Heart left ventricle (tissue), 16 donors: Measurements from ENCODE around the gene SLC7A10. TPM values are rescaled to one million over a fixed set of nuclear protein-coding genes. Genes with fewer than 3 reads are reported as not detected.

Source experiments
- ATAC-seq, 4 donors: fragments of 200-7000 bp; cut with Tn5 transposase; one replicate each; pipeline ENCODE4 v1.9.1; 2020 to 2022; ENCODE audit warnings: moderate library complexity in 4 of 4, mild to moderate bottlenecking in 3 of 4, moderate number of reproducible peaks in 1 of 4
- DNase-seq, 5 donors: peaks; one replicate each; pipeline ENCODE4 v3.0.0-alpha.2; 2020
- H3K27ac ChIP-seq, 12 donors: fragments of 200-600 bp; sonication (generic) in 4 of 12; one replicate each; pipeline versions ENCODE4 v1.5.0 to v1.8.0; 2016 to 2022; ENCODE audit warnings: mild to moderate bottlenecking in 2 of 12
- H3K27me3 ChIP-seq, 9 donors: fragments of 200-600 bp; sonication (generic) in 2 of 9; one replicate each; pipeline versions ENCODE4 v1.5.1 to v1.8.0; 2016 to 2022; ENCODE audit warnings: mild to moderate bottlenecking in 3 of 9
- H3K36me3 ChIP-seq, 9 donors: fragments of 200-600 bp; sonication (generic) in 2 of 9; one replicate each; pipeline versions ENCODE4 v1.5.0 to v1.8.0; 2018 to 2022; ENCODE audit warnings: mild to moderate bottlenecking in 2 of 9
- H3K4me1 ChIP-seq, 12 donors: fragments of 200-600 bp; sonication (generic) in 4 of 12; one replicate each; pipeline versions ENCODE4 v1.5.0 to v1.8.0; 2016 to 2022; ENCODE audit warnings: mild to moderate bottlenecking in 3 of 12
- H3K4me3 ChIP-seq, 12 donors: fragments of 200-600 bp; sonication (generic) in 4 of 12; one replicate each; pipeline versions ENCODE4 v1.5.0 to v1.8.0; 2017 to 2022; ENCODE audit warnings: mild to moderate bottlenecking in 9 of 12, moderate library complexity in 4 of 12
- H3K9me3 ChIP-seq, 12 donors: fragments of 200-600 bp; sonication (generic) in 4 of 12; one replicate each; pipeline versions ENCODE4 v1.5.0 to v1.8.0; 2016 to 2022; ENCODE audit warnings: mild to moderate bottlenecking in 1 of 12
- POLR2A ChIP-seq, 2 donors: fragments of 450-650 bp; IDR thresholded peaks; one replicate each; pipeline ENCODE4 v1.6.1; 2017; ENCODE audit warnings: antibody characterized with exemption in 2 of 2, mild to moderate bottlenecking in 2 of 2, moderate library complexity in 2 of 2
- WGBS, 4 donors: extraction: QIAGEN DNeasy Blood & Tissue Kit in 2 of 4; methylation state at CpG; one replicate each; pipeline versions ENCODE4 v1.1.5 to v1.1.7; 2013 to 2018; 5-methylcytosine and 5-hydroxymethylcytosine counted together
- intact Hi-C, 10 donors: fragments of 100-400 bp; cut with DNase I; formaldehyde crosslinking; loops; one replicate each; pipeline versions ENCODE4 v1.11.1 to v1.14.2; 2022
- polyA plus RNA-seq, 2 donors: library from polyadenylated mRNA; stranded (reverse); fragments of 200-250 nt; gene quantifications; one replicate each; pipeline ENCODE4 v1.2.3, GENCODE V29; 2013
- total RNA-seq, 9 donors: library from RNA; depleted of rRNA in 2 of 9; stranded (reverse); fragments of >200 nt in 2 of 9; fragmentation: NEBNext Ultra II Directional in 3 of 9; extraction: Animal tissue kit (Norgen Biotek cat#: 25700) in 3 of 9; gene quantifications; one replicate each; pipeline versions ENCODE4 v1.1.0 to v1.2.4, GENCODE V29; 2016 to 2023
- TF ChIP-seq, protein P1 (sequence below), 12 donors: fragments of 200-600 bp; sonication (generic) in 4 of 12; IDR thresholded peaks; one replicate each; pipeline versions ENCODE4 v1.5.0 to v1.8.0; 2018 to 2022; ENCODE audit warnings: antibody characterized with exemption in 12 of 12, mild to moderate bottlenecking in 5 of 12
- donor health status: ischemic (EF 13 %, LVEDD 7.1; RV severe dilation, severe dysfunction).
- donor health status: healthy with polysubstance abuse.
- donor health status: DM: no; HTN: yes; CAD: no.
- donor health status: DM: no; HTN: no; CAD: no.
- donor health status: ischemic (EF 25% LVEDD 6.9; RV normal size, moderate dysfunction).
- donor health status: ischemic (EF 25% LVEDD 5.7; RV mildly dilated, moderate dysfunction).
- donor health status: healthy.
- donor health status: DM: yes; HTN: yes; CAD: no.
- donor health status: ischemic (EF 35%, LVEDD 5.7; RV mildly dilated, moderate dysfunction).
- donor health status: nonischemic (EF 11% LVEDD 7.7; RV severe dilation, severe dysfunction).
- donor health status: DM: yes; HTN: yes; CAD: no.
- donor health status: PGD.
- donor health status: ischemic (EF 29% LVEDD 5.4; RV normal size, mild dysfunction).
- donor health status: nonischemic (EF 23%, LVEDD 6.1; RV moderate dilation, normal function).

Gene SLC7A10
- total and polyA plus RNA-seq, 11 donors = 0.11 to 2.3 (median 0.34) TPM; not detected in 5

DNA sequence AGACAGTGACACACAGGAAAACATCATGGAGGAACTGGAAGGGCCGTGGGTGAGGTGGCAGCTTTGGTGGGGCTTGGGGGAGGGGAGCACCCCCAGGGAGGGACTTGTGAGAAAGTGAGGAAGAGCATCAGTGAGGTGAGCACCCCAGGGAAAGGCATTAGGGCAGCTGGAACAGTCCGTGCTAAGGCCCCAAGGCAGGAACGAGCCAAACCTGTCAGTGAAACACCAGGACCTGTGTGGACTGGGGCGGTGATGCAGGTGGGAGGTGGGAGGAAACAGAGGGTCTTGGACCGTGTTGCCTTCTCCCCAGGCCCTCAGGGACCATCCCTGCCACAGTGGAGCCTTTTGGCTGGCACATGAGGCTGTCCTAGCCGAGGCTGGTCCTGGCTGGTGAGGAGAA, 17.3 kb upstream of the SLC7A10 start:
- H3K9me3 ChIP-seq = peaks cover 0 to 10% (median 5%) of the 10 kb centered on the region in 12 donors
- intact Hi-C loops = loop anchor here in 2 of 10 donors (2.0 to 10.0 kb wide), 2 partner anchors 164 to 522 kb away; no protein-coding TSS in a partner anchor
- no peaks in the 10 kb centered on the region for H3K36me3 ChIP-seq
- TF ChIP-seq POLR2A (IDR thresholded peaks at IDR 0.05) = no peak
- TF ChIP-seq, protein P1, sequence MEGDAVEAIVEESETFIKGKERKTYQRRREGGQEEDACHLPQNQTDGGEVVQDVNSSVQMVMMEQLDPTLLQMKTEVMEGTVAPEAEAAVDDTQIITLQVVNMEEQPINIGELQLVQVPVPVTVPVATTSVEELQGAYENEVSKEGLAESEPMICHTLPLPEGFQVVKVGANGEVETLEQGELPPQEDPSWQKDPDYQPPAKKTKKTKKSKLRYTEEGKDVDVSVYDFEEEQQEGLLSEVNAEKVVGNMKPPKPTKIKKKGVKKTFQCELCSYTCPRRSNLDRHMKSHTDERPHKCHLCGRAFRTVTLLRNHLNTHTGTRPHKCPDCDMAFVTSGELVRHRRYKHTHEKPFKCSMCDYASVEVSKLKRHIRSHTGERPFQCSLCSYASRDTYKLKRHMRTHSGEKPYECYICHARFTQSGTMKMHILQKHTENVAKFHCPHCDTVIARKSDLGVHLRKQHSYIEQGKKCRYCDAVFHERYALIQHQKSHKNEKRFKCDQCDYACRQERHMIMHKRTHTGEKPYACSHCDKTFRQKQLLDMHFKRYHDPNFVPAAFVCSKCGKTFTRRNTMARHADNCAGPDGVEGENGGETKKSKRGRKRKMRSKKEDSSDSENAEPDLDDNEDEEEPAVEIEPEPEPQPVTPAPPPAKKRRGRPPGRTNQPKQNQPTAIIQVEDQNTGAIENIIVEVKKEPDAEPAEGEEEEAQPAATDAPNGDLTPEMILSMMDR (IDR thresholded peaks at IDR 0.05) = no peak
- H3K27me3 ChIP-seq = peaks cover 0 to 17% (median 0%) of the 10 kb centered on the region in 9 donors
- 65 to 82% (median 72%) methylated on average over 6 of the region's 6 CpGs for WGBS, 4 donors
- ATAC-seq (no peak), DNase-seq (peak in 2 of 5 donors; percentile 9 to 32)
- peaks cover 0 to 8% (median 2%) of the 10 kb centered on the region in 12 donors for H3K4me1 ChIP-seq
- no peak overlapping the region for H3K4me3 ChIP-seq
- H3K27ac ChIP-seq = no peak overlapping the region

DNA sequence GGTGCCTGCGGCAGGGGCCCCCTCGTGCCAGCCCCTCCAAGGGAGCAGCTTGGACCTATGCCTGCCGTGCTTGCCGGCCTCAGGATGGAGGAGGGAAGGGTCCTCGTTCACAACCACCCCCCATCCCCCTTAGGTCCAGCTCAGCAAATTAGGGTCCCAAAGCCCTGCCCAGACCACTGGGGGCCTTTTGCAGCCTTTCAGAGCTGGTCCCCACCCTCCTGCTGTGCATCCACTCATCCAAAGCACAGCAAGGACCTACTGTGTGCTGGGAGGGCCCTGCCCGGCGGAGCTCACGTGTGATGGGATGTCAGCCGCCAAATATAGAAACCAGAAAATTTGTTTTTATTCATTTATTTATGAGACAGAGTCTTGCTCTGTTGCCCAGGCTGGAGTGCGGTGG, 16.5 kb upstream of the SLC7A10 start:
- peaks cover 0 to 17% (median 0%) of the 10 kb centered on the region in 9 donors for H3K27me3 ChIP-seq
- TF ChIP-seq POLR2A (IDR thresholded peaks at IDR 0.05) = no peak
- TF ChIP-seq, protein P1 (IDR thresholded peaks at IDR 0.05) = no peak
- DNase-seq (peak in 1 of 5 donors; percentile 30), ATAC-seq (no peak)
- WGBS, 4 donors = 65 to 74% (median 74%) methylated on average over 6 to 10 of the region's 10 CpGs
- intact Hi-C loops = loop anchor here in 2 of 10 donors (2.0 to 10.0 kb wide), 2 partner anchors 165 to 523 kb away; no protein-coding TSS in a partner anchor
- H3K36me3 ChIP-seq = no peaks in the 10 kb centered on the region
- peaks cover 0 to 8% (median 2%) of the 10 kb centered on the region in 12 donors for H3K4me1 ChIP-seq
- H3K4me3 ChIP-seq = no peak overlapping the region
- H3K9me3 ChIP-seq = peaks cover 0 to 10% (median 5%) of the 10 kb centered on the region in 12 donors
- no peak overlapping the region for H3K27ac ChIP-seq

DNA sequence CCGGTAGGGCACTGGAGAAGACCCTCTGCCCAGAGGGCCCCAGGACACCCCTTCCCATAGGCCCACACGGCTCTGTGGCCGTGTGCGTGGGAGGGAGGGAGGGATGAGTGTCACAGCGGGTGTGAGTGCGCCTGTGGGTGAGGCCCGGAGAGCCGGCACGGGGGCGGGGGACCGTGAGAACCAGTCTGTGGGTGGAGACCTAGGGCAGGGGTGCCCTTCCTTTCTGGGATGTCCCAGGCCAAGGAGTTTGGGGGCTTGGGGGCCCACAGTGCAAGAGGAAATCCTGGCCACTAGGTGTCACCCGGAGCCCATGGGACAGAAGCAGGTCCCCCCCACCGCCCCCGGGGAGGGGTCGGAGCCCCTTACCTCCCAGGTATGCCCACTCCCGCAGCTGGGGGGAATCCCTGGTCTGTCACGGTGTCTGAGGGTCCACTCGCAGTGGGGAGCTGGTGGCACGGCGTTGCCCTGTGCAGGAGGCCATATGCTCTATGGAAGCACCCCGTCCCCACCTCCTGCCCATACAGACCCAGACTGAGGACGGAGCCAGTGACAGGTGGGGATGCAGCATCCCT, 16.0 kb upstream of the SLC7A10 start:
- peak in 3 of 4 donors; percentile 51 to 67 (median 58) for ATAC-seq
- peak in 2 of 5 donors; percentile 27 to 69 for DNase-seq
- Histone ChIP-seq H3K27me3 (peaks cover 0 to 17% (median 0%) of the 10 kb centered on the region in 9 donors), H3K27ac (no peak overlapping the region), H3K9me3 (peaks cover 0 to 10% (median 5%) of the 10 kb centered on the region in 12 donors), H3K4me1 (peaks cover 0 to 8% (median 2%) of the 10 kb centered on the region in 12 donors), H3K4me3 (no peak overlapping the region), H3K36me3 (no peaks in the 10 kb centered on the region)
- TF ChIP-seq, protein P1 (IDR thresholded peaks at IDR 0.05) = peak; percentile 56 to 80 (median 72)
- no peak for TF ChIP-seq POLR2A (IDR thresholded peaks at IDR 0.05)
- intact Hi-C loops = loop anchor here in 5 of 10 donors (1.0 to 10.0 kb wide), 3 partner anchors 165 to 523 kb away; no protein-coding TSS in a partner anchor
- WGBS, 4 donors = 15 to 24% (median 21%) methylated on average over 10 to 22 of the region's 22 CpGs

DNA sequence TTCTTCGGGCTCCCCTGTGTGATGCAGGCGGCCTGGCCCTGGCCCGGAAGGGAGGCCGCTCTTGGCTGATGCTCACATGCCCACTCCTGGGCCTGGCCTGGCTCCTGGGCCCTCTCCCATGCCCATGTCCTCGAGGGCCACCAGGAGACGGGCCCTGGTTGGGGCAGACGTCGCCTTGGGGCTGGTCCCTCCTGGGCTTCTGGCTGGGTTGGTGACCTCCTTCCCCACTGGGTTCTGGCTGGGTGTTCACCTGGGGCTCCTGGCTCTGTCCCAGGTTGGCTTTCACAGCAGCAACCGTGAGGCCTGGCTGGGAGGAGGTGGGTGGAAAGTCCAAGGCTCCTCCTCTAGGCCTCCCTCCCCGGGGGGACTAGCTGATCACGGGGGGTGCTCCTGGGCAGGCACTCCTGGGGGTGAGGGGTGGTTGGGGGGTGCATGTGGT, 15.5 kb upstream of the SLC7A10 start:
- Histone ChIP-seq H3K27ac (no peak overlapping the region), H3K27me3 (peaks cover 0 to 17% (median 0%) of the 10 kb centered on the region in 9 donors), H3K36me3 (no peaks in the 10 kb centered on the region), H3K4me3 (no peak overlapping the region), H3K9me3 (peaks cover 0 to 9% (median 5%) of the 10 kb centered on the region in 12 donors), H3K4me1 (peaks cover 0 to 8% (median 2%) of the 10 kb centered on the region in 12 donors)
- peak in 1 of 4 donors; percentile 25 for ATAC-seq
- WGBS, 4 donors = 70 to 95% (median 71%) methylated on average over 4 to 11 of the region's 11 CpGs
- peak in 1 of 5 donors; percentile 56 for DNase-seq
- TF ChIP-seq POLR2A (IDR thresholded peaks at IDR 0.05) = no peak
- TF ChIP-seq, protein P1 (IDR thresholded peaks at IDR 0.05) = no peak
- intact Hi-C loops = loop anchor here in 4 of 10 donors (1.0 to 10.0 kb wide), 3 partner anchors 166 to 524 kb away; no protein-coding TSS in a partner anchor
